ENCODE measurements around the gene ELAC2. TPM values are rescaled to one million over a fixed set of nuclear protein-coding genes. Genes with fewer than 3 reads are reported as not detected.

The ELAC2 gene
- total and polyA plus RNA-seq, 7 donors: 30.8 to 64.1 (median 51.6) TPM

GRCh38 chr17:13025687-13026086, 7.9 kb upstream of the ELAC2 start:
- intact Hi-C loops (cut with DNase I): no loop called here
- no peak for ATAC-seq
- Histone ChIP-seq H3K36me3 (ENCODE audit: insufficient read depth in 1 of 2, low read depth in 1 of 2) (no peaks in the 10 kb centered on the region), H3K27ac (no peak overlapping the region), H3K9me3 (no peaks in the 10 kb centered on the region), H3K27me3 (ENCODE audit: insufficient read depth in 3 of 3, low read length in 2 of 3) (peaks cover 0 to 4% (median 0%) of the 10 kb centered on the region in 3 donors), H3K4me3 (no peak overlapping the region), H3K4me1 (no peaks in the 10 kb centered on the region)
- DNase-seq: no peak
- TF ChIP-seq, protein P1, sequence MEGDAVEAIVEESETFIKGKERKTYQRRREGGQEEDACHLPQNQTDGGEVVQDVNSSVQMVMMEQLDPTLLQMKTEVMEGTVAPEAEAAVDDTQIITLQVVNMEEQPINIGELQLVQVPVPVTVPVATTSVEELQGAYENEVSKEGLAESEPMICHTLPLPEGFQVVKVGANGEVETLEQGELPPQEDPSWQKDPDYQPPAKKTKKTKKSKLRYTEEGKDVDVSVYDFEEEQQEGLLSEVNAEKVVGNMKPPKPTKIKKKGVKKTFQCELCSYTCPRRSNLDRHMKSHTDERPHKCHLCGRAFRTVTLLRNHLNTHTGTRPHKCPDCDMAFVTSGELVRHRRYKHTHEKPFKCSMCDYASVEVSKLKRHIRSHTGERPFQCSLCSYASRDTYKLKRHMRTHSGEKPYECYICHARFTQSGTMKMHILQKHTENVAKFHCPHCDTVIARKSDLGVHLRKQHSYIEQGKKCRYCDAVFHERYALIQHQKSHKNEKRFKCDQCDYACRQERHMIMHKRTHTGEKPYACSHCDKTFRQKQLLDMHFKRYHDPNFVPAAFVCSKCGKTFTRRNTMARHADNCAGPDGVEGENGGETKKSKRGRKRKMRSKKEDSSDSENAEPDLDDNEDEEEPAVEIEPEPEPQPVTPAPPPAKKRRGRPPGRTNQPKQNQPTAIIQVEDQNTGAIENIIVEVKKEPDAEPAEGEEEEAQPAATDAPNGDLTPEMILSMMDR (IDR thresholded peaks at IDR 0.05): no peak

DNA sequence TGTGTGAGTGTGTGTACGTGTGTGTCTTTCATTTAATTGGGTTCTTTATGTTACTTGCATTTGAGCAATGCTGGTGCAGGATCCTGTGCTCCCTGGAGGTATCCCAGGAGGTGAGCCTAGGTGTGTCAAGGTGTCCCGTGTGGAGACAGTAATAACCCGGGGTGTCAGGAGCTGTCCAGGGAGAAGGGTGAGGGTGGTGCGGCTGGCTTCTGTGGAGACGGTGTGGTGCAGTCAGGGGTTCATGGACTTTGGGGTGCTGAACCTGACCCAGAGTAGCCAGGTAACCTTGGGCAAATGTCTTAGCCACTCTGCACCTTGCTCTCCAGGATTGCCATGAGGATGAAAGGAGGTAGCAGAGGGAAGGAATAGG, 7.4 kb upstream of the ELAC2 start:
- TF ChIP-seq, protein P1 (IDR thresholded peaks at IDR 0.05): no peak
- DNase-seq: no peak
- ATAC-seq: no peak
- 68 to 76% (median 72%) methylated on average over 5 of the region's 5 CpGs for WGBS, 3 donors
- Histone ChIP-seq H3K27ac (no peak overlapping the region), H3K4me1 (no peaks in the 10 kb centered on the region), H3K36me3 (ENCODE audit: insufficient read depth in 1 of 2, low read depth in 1 of 2) (no peaks in the 10 kb centered on the region), H3K27me3 (ENCODE audit: insufficient read depth in 3 of 3, low read length in 2 of 3) (peaks cover 0 to 4% (median 0%) of the 10 kb centered on the region in 3 donors), H3K4me3 (no peak overlapping the region), H3K9me3 (no peaks in the 10 kb centered on the region)
- intact Hi-C loops (cut with DNase I): no loop called here

- Histone ChIP-seq H3K9me3 (no peaks in the 10 kb centered on the region), H3K27me3 (ENCODE audit: insufficient read depth in 3 of 3, low read length in 2 of 3) (peaks cover 0 to 4% (median 0%) of the 10 kb centered on the region in 3 donors), H3K4me1 (no peaks in the 10 kb centered on the region), H3K36me3 (ENCODE audit: insufficient read depth in 1 of 2, low read depth in 1 of 2) (no peaks in the 10 kb centered on the region), H3K4me3 (no peak overlapping the region), H3K27ac (no peak overlapping the region)
- TF ChIP-seq, protein P1 (IDR thresholded peaks at IDR 0.05): peak; percentile 78
- WGBS, 3 donors: 26 to 32% (median 30%) methylated on average over 19 of the region's 19 CpGs
- DNase-seq: peak; percentile 62 to 69
- intact Hi-C loops (cut with DNase I): no loop called here
- peak in 3 of 4 donors; percentile 71 to 91 (median 81) for ATAC-seq
Observed at GRCh38 chr17:13024526-13025257, 6.9 kb upstream of the ELAC2 start.

GRCh38 chr17:13024016-13024415, 6.2 kb upstream of the ELAC2 start:
- no peak overlapping the region for H3K4me3 ChIP-seq

More at GRCh38 chr17:13024016-13024415, 6.2 kb upstream of the ELAC2 start:
- no peaks in the 10 kb centered on the region for H3K36me3 ChIP-seq (ENCODE audit: insufficient read depth in 1 of 2, low read depth in 1 of 2)
- intact Hi-C loops (cut with DNase I): no loop called here
- H3K27ac ChIP-seq: no peak overlapping the region
- 61 to 73% (median 66%) methylated on average over 6 of the region's 6 CpGs for WGBS, 3 donors
- TF ChIP-seq, protein P1 (IDR thresholded peaks at IDR 0.05): no peak
- no peaks in the 10 kb centered on the region for H3K9me3 ChIP-seq
- no peak for DNase-seq
- no peaks in the 10 kb centered on the region for H3K4me1 ChIP-seq
- H3K27me3 ChIP-seq (ENCODE audit: insufficient read depth in 3 of 3, low read length in 2 of 3): peaks cover 0 to 4% (median 0%) of the 10 kb centered on the region in 3 donors
- ATAC-seq: peak in 1 of 4 donors; percentile 27

Data from psoas muscle (tissue), 8 donors.